ENCODE data around the gene CYB5B.
"Not testable (repeated sequence)": the region's sequence is repeated elsewhere in the genome, so short reads cannot be mapped to it uniquely, and the experiment has no call there.

The CYB5B gene

DNA sequence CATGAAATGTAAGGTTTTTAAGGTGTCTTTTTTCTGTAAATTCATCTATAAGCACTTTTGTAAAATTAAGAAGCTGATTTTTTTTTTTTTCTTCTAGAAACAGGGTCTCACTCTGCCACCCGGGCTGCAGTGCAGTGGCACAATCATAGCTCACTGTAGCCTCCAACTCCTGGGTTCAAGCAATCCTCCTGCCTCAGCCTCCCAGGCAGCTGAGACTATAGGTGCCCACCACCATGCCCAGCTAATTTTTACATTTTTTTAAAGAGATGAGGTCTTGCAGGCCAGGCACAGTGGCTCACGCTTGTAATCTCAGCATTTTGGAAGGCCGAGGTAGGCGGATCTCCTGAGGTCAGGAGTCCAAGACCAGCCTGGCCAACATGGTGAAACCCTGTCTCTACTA, 4.5 kb upstream of the CYB5B start:
- no peaks in the 10 kb centered on the region for H3K36me3 ChIP-seq (ENCODE audit: control insufficient read depth, insufficient read depth, low read length)
- no peak overlapping the region for H3K4me2 ChIP-seq (ENCODE audit: low read length)

DNA sequence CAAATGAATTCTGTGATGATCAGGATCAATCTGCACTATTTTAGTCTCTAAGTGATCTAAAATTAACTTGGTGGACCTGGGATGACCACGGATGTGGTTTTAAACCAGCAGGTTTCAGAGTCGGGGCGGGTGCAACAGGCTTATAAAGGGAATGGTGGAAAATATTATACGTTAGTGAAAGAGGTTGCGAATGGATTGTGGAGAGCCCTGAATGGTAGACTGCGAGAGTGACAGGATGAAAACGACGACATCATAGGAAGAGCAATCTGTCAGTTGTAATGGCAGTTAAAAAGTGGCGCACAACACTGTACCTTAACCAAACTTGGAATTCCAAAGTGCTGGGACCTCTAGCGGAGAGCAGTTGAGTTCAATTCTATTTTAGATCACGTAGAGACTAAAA, 1.2 kb upstream of the CYB5B start:
- Histone ChIP-seq H3K36me3 (ENCODE audit: control insufficient read depth, insufficient read depth, low read length) (no peaks in the 10 kb centered on the region), H3K4me1 (no peaks in the 10 kb centered on the region), H3K27me3 (ENCODE audit: control insufficient read depth, insufficient read depth, low read length) (no peaks in the 10 kb centered on the region), H3K4me3 (ENCODE audit: low read depth, low read length) (no peak overlapping the region), H2AFZ (peak overlapping the region; percentile 52), H3K9me3 (ENCODE audit: control insufficient read depth, low read length) (no peaks in the 10 kb centered on the region), H3K27ac (no peak overlapping the region), H3K4me2 (ENCODE audit: low read length) (no peak overlapping the region), H3K79me2 (peaks cover 16% of the 10 kb centered on the region), H3K9ac (no peak overlapping the region)
- TF ChIP-seq, protein P1, sequence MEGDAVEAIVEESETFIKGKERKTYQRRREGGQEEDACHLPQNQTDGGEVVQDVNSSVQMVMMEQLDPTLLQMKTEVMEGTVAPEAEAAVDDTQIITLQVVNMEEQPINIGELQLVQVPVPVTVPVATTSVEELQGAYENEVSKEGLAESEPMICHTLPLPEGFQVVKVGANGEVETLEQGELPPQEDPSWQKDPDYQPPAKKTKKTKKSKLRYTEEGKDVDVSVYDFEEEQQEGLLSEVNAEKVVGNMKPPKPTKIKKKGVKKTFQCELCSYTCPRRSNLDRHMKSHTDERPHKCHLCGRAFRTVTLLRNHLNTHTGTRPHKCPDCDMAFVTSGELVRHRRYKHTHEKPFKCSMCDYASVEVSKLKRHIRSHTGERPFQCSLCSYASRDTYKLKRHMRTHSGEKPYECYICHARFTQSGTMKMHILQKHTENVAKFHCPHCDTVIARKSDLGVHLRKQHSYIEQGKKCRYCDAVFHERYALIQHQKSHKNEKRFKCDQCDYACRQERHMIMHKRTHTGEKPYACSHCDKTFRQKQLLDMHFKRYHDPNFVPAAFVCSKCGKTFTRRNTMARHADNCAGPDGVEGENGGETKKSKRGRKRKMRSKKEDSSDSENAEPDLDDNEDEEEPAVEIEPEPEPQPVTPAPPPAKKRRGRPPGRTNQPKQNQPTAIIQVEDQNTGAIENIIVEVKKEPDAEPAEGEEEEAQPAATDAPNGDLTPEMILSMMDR (IDR thresholded peaks at IDR 0.05), result no peak

More for the DNA sequence above, 4.5 kb upstream of the CYB5B start:
- no peaks in the 10 kb centered on the region for H3K4me1 ChIP-seq
- H3K27ac ChIP-seq, result no peak overlapping the region
- TF ChIP-seq, protein P1 (IDR thresholded peaks at IDR 0.05), result no peak
- H3K27me3 ChIP-seq (ENCODE audit: control insufficient read depth, insufficient read depth, low read length), result no peaks in the 10 kb centered on the region
- no peak overlapping the region for H2AFZ ChIP-seq
- peaks cover 5% of the 10 kb centered on the region for H3K79me2 ChIP-seq
- H3K4me3 ChIP-seq (ENCODE audit: low read depth, low read length), result no peak overlapping the region
- H3K9me3 ChIP-seq (ENCODE audit: control insufficient read depth, low read length), result no peaks in the 10 kb centered on the region
- H3K9ac ChIP-seq, result no peak overlapping the region

DNA sequence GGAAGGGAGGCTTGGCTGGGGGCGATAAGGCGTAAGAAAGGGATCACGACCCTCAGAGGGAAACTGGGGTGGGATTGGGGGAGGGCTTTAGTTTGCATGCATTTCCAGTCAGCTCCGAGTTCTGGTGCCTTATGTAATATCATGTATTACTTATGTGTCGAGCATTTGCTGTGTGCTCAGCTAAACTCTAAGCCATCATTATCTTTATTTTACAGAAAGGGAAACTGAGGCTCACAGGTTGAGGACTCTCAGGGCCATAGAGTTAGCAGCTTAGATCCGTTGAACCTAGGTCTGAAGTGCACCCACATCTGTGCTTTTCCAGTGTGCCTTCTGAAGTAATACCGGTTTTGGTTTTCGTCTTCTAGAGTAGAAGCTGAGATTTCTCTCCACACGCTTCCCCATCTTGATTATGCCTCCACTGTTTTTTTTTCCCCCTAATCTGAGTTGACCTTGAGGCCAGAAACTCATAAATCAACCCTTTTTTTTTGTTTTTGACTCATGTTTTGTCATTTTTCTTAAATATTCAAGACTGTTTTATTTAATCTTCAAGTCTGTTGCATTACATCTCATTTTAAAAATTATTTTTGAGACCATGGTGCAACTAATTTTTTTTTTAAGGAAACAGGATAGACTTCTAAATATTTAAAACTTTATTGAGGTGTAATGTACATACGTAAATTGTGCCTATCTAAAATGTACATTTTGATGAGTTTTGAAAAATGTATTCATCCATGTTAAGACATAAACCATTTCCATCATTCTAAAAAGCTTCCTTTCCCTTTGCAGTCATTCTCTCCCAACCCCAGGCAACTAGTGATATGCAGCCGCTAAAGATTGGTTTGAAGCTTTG, 741 bp downstream of the CYB5B start:
- H3K4me2 ChIP-seq (ENCODE audit: low read length), result peak overlapping the region; percentile 83
- TF ChIP-seq, protein P1 (IDR thresholded peaks at IDR 0.05), result no peak
- no peaks in the 10 kb centered on the region for H3K9me3 ChIP-seq (ENCODE audit: control insufficient read depth, low read length)
- H3K4me3 ChIP-seq (ENCODE audit: low read depth, low read length), result peak overlapping the region; percentile 92
- peak overlapping the region; percentile 79 for H3K27ac ChIP-seq
- H3K27me3 ChIP-seq (ENCODE audit: control insufficient read depth, insufficient read depth, low read length), result no peaks in the 10 kb centered on the region
- peak overlapping the region; percentile 19 for H3K9ac ChIP-seq
- peaks cover 20% of the 10 kb centered on the region for H3K79me2 ChIP-seq
- no peaks in the 10 kb centered on the region for H3K4me1 ChIP-seq
- H3K36me3 ChIP-seq (ENCODE audit: control insufficient read depth, insufficient read depth, low read length), result no peaks in the 10 kb centered on the region
- H2AFZ ChIP-seq, result peak overlapping the region; percentile 80

DNA sequence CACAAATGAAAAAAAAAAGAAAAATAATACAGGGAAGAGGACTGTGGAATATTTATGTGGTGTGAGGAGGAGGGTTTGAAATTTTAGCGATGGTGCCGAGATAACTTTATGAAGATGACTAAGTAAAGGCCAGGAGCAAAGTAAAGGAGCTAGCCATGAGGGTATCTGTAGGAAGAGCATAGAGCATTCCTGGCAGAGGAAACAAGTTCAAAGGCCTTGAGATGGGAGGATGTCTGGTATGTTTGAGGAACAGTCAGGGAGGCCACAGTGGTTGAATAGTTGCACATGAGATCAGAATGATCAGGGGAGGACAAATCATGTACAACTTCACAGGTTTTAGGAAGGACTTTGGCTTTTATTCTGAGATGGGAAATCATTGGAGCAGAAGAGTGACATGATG, 4.2 kb downstream of the CYB5B start:
- Histone ChIP-seq H3K4me2 (ENCODE audit: low read length) (no peak overlapping the region), H3K36me3 (ENCODE audit: control insufficient read depth, insufficient read depth, low read length) (no peaks in the 10 kb centered on the region), H3K27me3 (ENCODE audit: control insufficient read depth, insufficient read depth, low read length) (no peaks in the 10 kb centered on the region), H3K79me2 (peaks cover 25% of the 10 kb centered on the region), H3K4me1 (no peaks in the 10 kb centered on the region), H3K9ac (no peak overlapping the region), H2AFZ (no peak overlapping the region), H3K4me3 (ENCODE audit: low read depth, low read length) (no peak overlapping the region), H3K9me3 (ENCODE audit: control insufficient read depth, low read length) (no peaks in the 10 kb centered on the region), H3K27ac (no peak overlapping the region)
- TF ChIP-seq, protein P1 (IDR thresholded peaks at IDR 0.05), result no peak

DNA sequence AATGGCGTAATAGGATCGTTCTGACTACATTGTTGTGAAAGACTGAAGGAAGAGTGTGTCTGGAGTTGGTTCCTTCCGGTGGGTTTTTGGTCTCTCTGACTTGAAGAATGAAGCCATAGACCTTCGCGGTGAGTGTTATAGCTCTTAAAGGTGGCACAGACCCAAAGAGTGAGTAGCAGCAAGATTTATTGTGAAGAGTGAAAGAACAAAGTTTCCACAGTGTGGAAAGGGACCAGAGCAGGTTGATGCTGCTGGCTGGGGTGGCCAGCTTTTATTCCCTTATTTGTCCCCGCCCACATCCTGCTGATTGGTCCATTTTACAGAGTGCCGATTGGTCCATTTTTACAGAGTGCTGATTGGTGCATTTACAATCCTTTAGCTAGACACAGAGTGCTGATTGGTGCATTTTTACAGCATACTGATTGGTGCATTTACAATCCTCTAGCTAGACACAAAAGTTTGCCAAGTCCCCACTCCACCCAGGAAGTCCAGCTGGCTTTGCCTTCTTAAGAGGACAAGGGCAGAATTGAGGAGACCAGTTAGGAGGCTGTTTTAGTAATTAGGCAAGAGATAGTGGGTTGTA, 4.7 kb downstream of the CYB5B start:
- H3K4me1 ChIP-seq; H2AFZ ChIP-seq; H3K27me3 ChIP-seq (ENCODE audit: control insufficient read depth, insufficient read depth, low read length); H3K4me2 ChIP-seq (ENCODE audit: low read length); H3K9me3 ChIP-seq (ENCODE audit: control insufficient read depth, low read length); H3K36me3 ChIP-seq (ENCODE audit: control insufficient read depth, insufficient read depth, low read length); H3K27ac ChIP-seq; H3K4me3 ChIP-seq (ENCODE audit: low read depth, low read length); H3K9ac ChIP-seq: not testable (repeated sequence)
- peaks cover 30% of the 10 kb centered on the region for H3K79me2 ChIP-seq
